ENCODE data around the gene VPS13A.

VPS13A gene

DNA sequence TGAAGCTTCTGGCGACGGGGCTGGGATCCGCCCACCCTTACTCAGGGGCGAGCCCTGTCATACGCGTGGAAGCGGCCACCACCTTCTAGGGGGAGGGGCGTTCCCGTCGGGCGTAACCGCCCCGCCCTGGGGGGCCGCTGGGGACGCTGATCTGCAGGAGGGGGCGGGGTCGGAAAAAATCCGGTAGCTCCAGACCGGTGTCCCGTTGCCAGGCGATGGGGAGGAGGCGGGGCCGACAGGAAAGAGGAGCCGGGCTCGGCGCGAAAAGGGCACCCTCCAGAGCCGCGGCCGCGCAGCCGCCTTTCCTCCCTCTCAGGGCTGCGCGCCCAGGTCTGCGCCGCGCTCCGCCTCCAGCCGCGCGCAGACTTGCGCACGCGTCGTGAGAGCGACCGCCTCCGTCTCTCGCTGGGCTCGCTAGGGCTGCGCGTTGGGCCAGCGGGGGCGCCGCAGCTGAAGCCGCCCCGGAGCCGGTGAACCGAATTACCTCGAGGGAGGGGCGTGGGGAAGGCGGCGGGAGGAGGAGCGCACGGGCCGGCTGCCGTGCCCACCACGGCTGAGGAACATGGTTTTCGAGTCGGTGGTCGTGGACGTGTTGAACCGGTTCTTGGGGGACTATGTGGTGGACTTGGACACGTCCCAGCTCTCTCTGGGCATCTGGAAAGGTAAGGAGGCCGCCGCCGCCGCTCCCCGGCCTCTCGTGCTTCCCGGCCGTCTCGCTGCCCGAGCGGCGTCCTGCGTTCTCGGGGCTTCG lies at the start of gene VPS13A:
TSS of gene VPS13A (plus strand) at position 392 of the 751 bp plus-strand sequence. CDS start at position 563, 171 bp downstream.
- FAIRE-seq, result peak; percentile 20
- DNase-seq (ENCODE audit: low spot score), result peak; percentile 94

DNA sequence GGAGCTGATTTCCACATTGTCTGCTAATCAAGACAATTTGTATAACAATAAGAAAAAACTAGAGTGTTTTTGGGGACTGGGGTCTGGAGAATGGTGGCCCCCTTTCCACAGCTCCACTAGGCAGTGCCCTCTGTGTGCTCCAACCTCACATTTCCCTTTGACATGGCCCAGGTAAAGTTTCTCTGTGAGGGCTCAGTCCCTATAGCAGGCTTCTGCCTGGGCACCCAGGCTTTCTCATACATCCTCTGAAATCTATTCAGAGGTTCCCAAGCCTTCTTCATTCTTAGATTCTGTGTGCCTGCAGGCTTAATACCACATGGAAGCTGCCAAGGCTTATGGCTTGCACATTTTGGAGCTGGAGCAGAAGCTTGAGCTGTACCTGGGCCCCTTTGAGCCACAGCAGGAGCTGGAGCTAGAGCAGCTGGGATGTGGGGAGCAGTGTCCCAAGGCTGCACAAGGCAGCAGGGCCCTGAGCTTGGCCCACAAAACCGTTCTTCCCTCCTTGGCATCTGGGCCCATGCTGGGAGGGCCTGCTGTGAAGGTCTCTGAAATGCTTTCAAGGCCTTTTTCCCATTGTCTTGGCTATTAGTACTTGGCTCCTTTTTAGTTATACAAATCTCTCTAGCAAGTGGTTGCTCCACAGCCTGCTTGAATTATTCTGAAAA lies 49.1 kb upstream of the VPS13A start:
- DNase-seq (ENCODE audit: low spot score), result no peak
- no peak for FAIRE-seq

GRCh38 chr9:77131399-77131798 lies 45.9 kb upstream of the VPS13A start:
- FAIRE-seq (no peak), DNase-seq (ENCODE audit: low spot score) (no peak)

GRCh38 chr9:77133011-77133410 lies 44.3 kb upstream of the VPS13A start:
- FAIRE-seq (no peak), DNase-seq (ENCODE audit: low spot score) (no peak)

DNA sequence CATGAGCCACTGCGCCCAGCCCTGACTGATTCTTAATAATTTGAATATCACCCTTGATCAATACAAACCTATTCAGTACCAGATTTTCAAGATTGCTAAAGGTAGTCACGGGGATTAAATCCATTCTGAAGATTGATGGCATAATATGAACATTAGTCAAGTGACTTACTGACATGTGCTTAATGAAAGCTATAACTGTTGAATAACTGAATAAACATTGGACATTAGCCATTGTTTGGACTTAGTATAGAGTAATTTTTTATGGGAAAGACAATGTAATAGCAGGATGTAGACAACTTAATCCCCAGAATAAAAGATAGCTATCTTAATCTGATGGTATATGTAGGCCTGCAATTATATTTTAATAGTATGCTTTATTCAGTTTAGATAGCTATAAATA lies 35.0 kb upstream of the VPS13A start:
- DNase-seq (ENCODE audit: low spot score) (no peak), FAIRE-seq (no peak)

- DNase-seq (ENCODE audit: low spot score) (no peak), FAIRE-seq (no peak)
Measured at GRCh38 chr9:77149879-77150278, 27.5 kb upstream of the VPS13A start.

GRCh38 chr9:77152289-77152688 lies 25.0 kb upstream of the VPS13A start:
- no peak for FAIRE-seq
- no peak for DNase-seq (ENCODE audit: low spot score)

GRCh38 chr9:77156646-77157371 lies 20.5 kb upstream of the VPS13A start:
- FAIRE-seq (no peak), DNase-seq (ENCODE audit: low spot score) (no peak)

DNA sequence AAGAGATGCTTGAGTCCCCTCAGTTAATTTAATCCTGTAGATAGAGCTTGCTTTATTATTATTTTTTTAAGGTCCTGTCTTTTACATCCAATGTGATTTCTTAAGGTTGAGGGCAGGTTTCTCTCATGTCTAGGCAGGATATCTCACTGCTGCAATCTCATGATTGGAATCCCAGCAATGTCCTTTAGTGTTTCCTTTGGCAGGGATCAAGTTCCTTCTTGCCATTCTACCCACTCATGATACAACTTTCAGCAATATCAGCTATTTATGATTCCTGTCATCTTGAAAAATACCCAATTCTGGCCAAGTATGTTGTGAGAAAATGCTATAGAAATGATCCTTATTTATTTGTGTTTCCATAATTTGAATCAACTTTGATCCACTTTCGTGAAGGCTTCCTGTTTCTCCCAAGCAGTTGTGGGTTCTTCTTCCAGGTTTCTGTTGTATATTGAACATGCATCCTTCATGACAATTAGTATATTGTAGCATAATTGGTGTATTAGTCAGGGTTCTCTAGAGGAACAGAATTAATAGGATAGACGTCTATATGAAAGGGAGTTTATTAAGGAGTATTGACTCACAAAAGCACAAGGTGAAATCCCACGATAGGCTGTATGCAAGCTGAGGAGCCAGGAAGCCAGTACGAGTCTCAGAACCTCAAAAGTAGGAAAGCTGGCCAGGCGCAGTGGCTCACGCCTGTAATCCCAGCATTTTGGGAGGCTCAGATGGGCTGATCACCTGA lies 18.4 kb upstream of the VPS13A start:
- FAIRE-seq (no peak), DNase-seq (ENCODE audit: low spot score) (no peak)

GRCh38 chr9:77161191-77161590 lies 16.1 kb upstream of the VPS13A start:
- no peak for DNase-seq (ENCODE audit: low spot score)
- FAIRE-seq, result no peak

DNA sequence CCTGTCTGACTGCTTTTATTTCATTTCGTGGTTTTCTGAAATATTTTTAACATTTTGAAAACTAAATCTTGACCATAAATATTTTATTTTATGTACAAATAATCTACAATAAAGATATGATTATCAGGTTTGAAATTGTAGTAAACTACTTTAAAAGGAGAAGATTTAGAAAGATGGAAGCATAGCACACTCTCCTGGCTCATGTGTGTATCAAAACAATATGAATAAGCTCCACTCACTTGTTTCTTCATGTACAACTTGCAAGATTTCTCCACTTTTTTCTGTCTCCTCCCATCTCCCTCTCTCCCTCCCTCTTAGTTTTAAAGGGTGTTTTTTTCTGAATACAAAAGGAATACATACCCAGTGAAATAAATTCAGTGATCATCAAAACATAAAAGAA lies 15.4 kb upstream of the VPS13A start:
- no peak for DNase-seq (ENCODE audit: low spot score)
- FAIRE-seq, result no peak

DNA sequence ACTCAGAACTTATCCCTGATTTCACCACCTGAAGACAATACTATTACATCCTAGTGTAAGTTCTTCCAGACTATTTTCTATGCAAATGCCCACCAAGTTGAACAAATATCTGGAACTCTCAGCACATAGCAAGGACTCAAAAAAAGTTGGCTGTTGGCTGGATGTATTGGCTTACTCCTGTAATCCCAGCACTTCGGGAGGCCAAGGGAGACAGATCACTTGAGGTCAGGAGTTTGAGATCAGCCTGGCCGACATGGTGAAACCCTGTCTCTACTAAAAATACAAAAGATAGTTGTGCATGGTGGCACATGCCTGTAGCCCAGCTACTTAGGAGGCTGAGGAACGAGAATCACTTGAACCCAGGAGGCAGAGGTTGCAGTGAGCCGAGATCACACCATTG lies 15.0 kb upstream of the VPS13A start:
- no peak for FAIRE-seq
- no peak for DNase-seq (ENCODE audit: low spot score)

DNA sequence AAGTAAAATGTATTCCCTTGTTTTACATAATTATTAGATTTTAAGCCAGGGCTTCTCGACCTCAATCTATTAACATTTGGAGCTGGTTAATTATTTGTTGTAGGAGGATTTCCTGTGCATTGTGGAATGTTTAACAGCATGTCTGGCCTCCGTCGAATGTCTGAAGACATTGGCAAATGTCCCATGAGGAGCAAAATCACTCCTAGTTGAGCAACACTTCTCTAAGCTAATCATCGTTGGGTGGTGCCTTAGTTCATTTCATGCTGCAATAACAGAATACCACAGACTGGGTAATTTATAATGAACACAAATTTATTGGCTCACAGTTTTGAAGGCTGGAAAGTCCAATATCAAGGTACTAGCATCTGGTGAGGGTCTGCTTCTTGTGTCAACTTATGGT lies 13.4 kb upstream of the VPS13A start:
- no peak for DNase-seq (ENCODE audit: low spot score)
- no peak for FAIRE-seq

DNA sequence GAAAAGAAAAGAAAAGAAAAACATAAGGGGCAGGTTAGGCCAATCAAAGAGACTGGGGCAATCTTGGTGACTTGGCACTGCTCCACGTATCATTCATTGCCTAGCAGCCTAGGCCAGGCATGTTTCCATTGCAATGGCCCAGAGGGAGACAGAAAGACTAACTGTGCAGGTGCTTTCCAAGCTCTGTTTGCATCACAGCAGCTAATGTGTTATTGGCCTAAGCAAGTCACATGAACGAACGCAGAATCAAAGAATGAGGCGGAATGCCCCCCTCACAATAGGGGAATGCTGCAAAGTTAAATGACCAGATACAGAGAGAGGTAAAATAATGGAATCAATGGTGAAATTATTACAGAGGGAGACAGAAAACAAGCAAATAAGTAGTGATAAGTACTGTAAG lies 11.1 kb upstream of the VPS13A start:
- FAIRE-seq (no peak), DNase-seq (ENCODE audit: low spot score) (no peak)

- DNase-seq (ENCODE audit: low spot score) (no peak), FAIRE-seq (no peak)
Measured at GRCh38 chr9:77170991-77171699, 6.2 kb upstream of the VPS13A start.

GRCh38 chr9:77175151-77175550 lies 2.2 kb upstream of the VPS13A start:
- no peak for FAIRE-seq
- DNase-seq (ENCODE audit: low spot score), result no peak

GRCh38 chr9:77176106-77176505 lies 1.2 kb upstream of the VPS13A start:
- DNase-seq (ENCODE audit: low spot score) (no peak), FAIRE-seq (no peak)

DNA sequence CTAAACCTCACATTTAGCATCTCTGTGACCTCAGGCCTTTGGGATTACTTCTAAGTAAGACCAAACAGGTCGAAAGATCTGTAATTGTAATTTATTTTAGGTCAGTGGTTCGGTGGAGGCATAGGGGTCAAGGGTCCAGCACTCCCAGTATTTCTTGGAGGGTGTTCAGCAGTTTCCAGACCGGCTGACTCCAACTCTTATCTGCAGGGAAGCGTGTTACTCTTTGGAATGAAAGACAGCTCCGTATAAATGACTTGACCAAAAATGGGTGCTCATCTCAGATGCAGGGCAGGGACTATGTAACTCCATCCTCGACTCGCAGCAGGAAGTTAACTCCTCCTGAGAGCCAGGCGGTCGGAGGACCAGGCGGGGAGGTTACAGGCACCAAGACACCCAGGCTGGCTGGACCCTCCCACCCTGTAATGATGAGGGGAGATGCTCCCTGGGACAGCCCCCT lies 620 bp upstream of the VPS13A start:
- FAIRE-seq, result no peak
- DNase-seq (ENCODE audit: low spot score), result no peak

GRCh38 chr9:77177894-77178794 lies 810 bp downstream of the VPS13A start:
- FAIRE-seq (no peak), DNase-seq (ENCODE audit: low spot score) (peak; percentile 46)

DNA sequence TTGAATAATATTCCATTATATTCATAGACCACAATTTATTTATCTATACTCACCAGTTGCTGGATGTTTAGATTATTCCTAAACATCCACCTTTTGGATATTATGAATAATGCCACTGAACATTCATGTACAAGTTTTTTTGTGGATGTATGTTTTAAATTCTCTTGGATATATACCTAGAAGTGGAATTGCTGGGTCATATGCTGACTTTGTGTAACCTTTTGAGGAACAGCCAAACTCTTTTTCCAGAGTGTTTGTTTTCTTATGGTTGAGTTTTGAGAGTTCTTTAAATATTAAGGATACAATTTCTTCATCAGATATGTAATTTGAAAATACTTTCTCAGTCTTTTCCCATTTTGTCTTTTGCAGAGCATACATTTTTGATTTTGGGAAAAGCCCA lies 2.7 kb downstream of the VPS13A start:
- no peak for DNase-seq (ENCODE audit: low spot score)
- FAIRE-seq, result no peak
